ENCODE results near the gene FBXO34. TPM values are rescaled to one million over a fixed set of nuclear protein-coding genes. Genes with fewer than 3 reads are reported as not detected.

Gene FBXO34
- total RNA-seq, 1 experiment from 2014 or later = 12.0 TPM

GRCh38 chr14:55347748-55348147 is 76.5 kb downstream of the FBXO34 start:
- no peak for TF ChIP-seq CTCF (IDR thresholded peaks at IDR 0.05; ENCODE audit: unreplicated experiment)
- CTCF ChIA-PET = interaction anchor here (0.6 to 1.2 kb wide), 3 partner anchors 8 to 77 kb away, joined by 4 to 5 read pairs (median 4); no protein-coding TSS in a partner anchor
- no peaks in the 10 kb centered on the region for H3K4me1 Mint-ChIP-seq (ENCODE audit: insufficient read depth, unreplicated experiment)
- no peaks in the 10 kb centered on the region for H3K27me3 Mint-ChIP-seq (ENCODE audit: insufficient read depth, unreplicated experiment)
- peaks cover 4% of the 10 kb centered on the region for H3K36me3 Mint-ChIP-seq (ENCODE audit: insufficient read depth, unreplicated experiment)
- intact Hi-C loops (cut with micrococcal nuclease) = no loop called here
- no peak overlapping the region for H3K4me3 Mint-ChIP-seq (ENCODE audit: unreplicated experiment)
- POLR2A ChIA-PET = interaction anchor here (0.7 to 1.9 kb wide), 2 partner anchors 32 to 75 kb away, joined by 3 to 5 read pairs; no protein-coding TSS in a partner anchor
- no peak for DNase-seq (ENCODE audit: unreplicated experiment)
- BruUV-seq (replicated peaks) = no TSS peak
- no peak overlapping the region for H3K27ac Mint-ChIP-seq (ENCODE audit: low read depth, unreplicated experiment)
- H3K9me3 Mint-ChIP-seq (ENCODE audit: unreplicated experiment) = no peaks in the 10 kb centered on the region

DNA sequence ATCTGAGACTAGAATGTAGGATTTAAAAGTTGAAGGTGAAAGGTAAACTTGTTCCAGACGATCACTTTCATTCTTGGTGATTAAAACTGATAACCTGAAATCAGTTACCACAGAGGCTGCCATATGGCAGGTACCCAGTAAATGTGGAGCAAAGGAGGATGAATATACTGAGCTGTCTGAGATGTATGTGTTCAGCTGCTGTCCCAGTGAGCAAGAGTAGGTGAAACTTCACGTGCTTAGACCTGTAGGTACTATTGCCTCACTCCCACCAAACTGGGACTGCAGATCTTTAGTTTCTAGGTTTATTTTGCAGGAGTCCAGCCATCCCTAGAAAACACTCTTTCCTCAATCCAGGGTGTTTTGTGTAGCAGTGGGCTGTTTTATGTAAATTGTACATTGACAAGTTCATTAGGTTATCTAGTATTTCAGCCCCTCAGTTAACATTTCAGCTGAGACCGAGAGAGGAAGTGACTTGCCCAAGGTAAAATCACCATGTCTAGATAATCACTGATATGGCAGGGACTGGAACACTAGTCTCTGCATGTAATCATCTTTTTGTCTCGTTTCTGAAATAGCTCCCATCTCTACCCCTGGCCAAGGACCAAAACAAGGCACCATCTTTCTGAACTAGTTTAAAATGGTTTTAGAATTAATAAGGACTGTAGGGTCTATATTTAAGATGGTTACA is 77.7 kb downstream of the FBXO34 start:
- POLR2A ChIA-PET = interaction anchor here (1.7 to 1.9 kb wide), 2 partner anchors 76 to 79 kb away, joined by 4 to 5 read pairs; no protein-coding TSS in a partner anchor
- H3K4me1 Mint-ChIP-seq (ENCODE audit: insufficient read depth, unreplicated experiment) = no peaks in the 10 kb centered on the region

GRCh38 chr14:55349565-55349964 is 78.3 kb downstream of the FBXO34 start:
- H3K36me3 Mint-ChIP-seq (ENCODE audit: insufficient read depth, unreplicated experiment) = peaks cover 9% of the 10 kb centered on the region
- intact Hi-C loops (cut with micrococcal nuclease) = no loop called here
- H3K9me3 Mint-ChIP-seq (ENCODE audit: unreplicated experiment) = no peaks in the 10 kb centered on the region
- TF ChIP-seq CTCF (IDR thresholded peaks at IDR 0.05; ENCODE audit: unreplicated experiment) = no peak
- no peak overlapping the region for H3K27ac Mint-ChIP-seq (ENCODE audit: low read depth, unreplicated experiment)
- H3K4me1 Mint-ChIP-seq (ENCODE audit: insufficient read depth, unreplicated experiment) = no peaks in the 10 kb centered on the region
- no peak for DNase-seq (ENCODE audit: unreplicated experiment)
- no peaks in the 10 kb centered on the region for H3K27me3 Mint-ChIP-seq (ENCODE audit: insufficient read depth, unreplicated experiment)
- H3K4me3 Mint-ChIP-seq (ENCODE audit: unreplicated experiment) = no peak overlapping the region
- ChIA-PET POLR2A (interaction anchor here (0.9 to 1.7 kb wide), 3 partner anchors 21 to 79 kb away, joined by 4 to 6 read pairs (median 4); no protein-coding TSS in a partner anchor), CTCF (interaction anchor here (0.7 to 4.6 kb wide), 4 partner anchors 50 to 291 kb away, joined by 3 to 21 read pairs (median 3); partner anchors contain the start of gene FBXO34)
- BruUV-seq (replicated peaks) = no TSS peak

More for the DNA sequence above, 77.7 kb downstream of the FBXO34 start:
- intact Hi-C loops (cut with micrococcal nuclease) = no loop called here
- DNase-seq (ENCODE audit: unreplicated experiment) = no peak
- Mint-ChIP-seq H3K27me3 (ENCODE audit: insufficient read depth, unreplicated experiment) (no peaks in the 10 kb centered on the region), H3K4me3 (ENCODE audit: unreplicated experiment) (no peak overlapping the region), H3K36me3 (ENCODE audit: insufficient read depth, unreplicated experiment) (peaks cover 9% of the 10 kb centered on the region), H3K9me3 (ENCODE audit: unreplicated experiment) (no peaks in the 10 kb centered on the region), H3K27ac (ENCODE audit: low read depth, unreplicated experiment) (no peak overlapping the region)
- no TSS peak for BruUV-seq (replicated peaks)
- CTCF ChIA-PET = interaction anchor here (0.6 to 4.6 kb wide), 4 partner anchors 15 to 78 kb away, joined by 3 to 21 read pairs (median 3); partner anchors contain the start of gene FBXO34
- no peak for TF ChIP-seq CTCF (IDR thresholded peaks at IDR 0.05; ENCODE audit: unreplicated experiment)

GRCh38 chr14:55350461-55350860 is 79.2 kb downstream of the FBXO34 start:
- Mint-ChIP-seq H3K27me3 (ENCODE audit: insufficient read depth, unreplicated experiment) (no peaks in the 10 kb centered on the region), H3K27ac (ENCODE audit: low read depth, unreplicated experiment) (no peak overlapping the region), H3K4me1 (ENCODE audit: insufficient read depth, unreplicated experiment) (no peaks in the 10 kb centered on the region), H3K36me3 (ENCODE audit: insufficient read depth, unreplicated experiment) (peaks cover 12% of the 10 kb centered on the region), H3K4me3 (ENCODE audit: unreplicated experiment) (no peak overlapping the region), H3K9me3 (ENCODE audit: unreplicated experiment) (no peaks in the 10 kb centered on the region)
- no peak for DNase-seq (ENCODE audit: unreplicated experiment)
- BruUV-seq (replicated peaks) = no TSS peak
- intact Hi-C loops (cut with micrococcal nuclease) = no loop called here
- ChIA-PET CTCF (interaction anchor here (0.6 to 4.6 kb wide), 5 partner anchors 23 to 290 kb away, joined by 3 to 21 read pairs (median 3); partner anchors contain the start of gene FBXO34), POLR2A (interaction anchor here (0.9 to 1.7 kb wide), 3 partner anchors 22 to 80 kb away, joined by 4 to 6 read pairs (median 4); no protein-coding TSS in a partner anchor)
- no peak for TF ChIP-seq CTCF (IDR thresholded peaks at IDR 0.05; ENCODE audit: unreplicated experiment)

All from MCF 10A (cell line).